GM18517 (cell line): ENCODE data around the gene CRIM1.
"Not testable (repeated sequence)": the region's sequence is repeated elsewhere in the genome, so short reads cannot be mapped to it uniquely, and the experiment has no call there.

Experiments used
- ATAC-seq: cut with Tn5 transposase; IDR thresholded peaks from one replicate; pipeline ENCODE4 v1.9.1; 2021; ENCODE audit warnings: mild to moderate bottlenecking, moderate library complexity; ENCODE audit not compliant: unreplicated experiment

The CRIM1 gene

GRCh38 chr2:36352701-36353100 lies 2.9 kb upstream of the CRIM1 start:
- ATAC-seq: no peak

DNA sequence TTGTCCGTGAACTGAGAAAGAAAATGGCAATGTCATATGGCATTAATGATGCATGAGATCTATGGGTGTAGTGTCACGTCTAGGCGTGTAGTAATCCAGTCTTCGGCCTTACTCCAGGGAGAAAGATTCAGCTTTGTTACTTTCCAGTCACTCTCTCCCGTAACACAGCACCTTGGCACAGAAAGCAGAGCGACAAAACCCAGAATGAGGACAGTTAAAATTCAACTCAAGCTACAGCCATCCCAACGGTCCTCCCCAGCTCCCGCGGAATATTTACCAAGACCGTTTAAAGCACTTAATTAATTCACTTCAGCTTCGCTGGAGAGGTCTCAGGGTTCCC lies 797 bp upstream of the CRIM1 start:
- no peak for ATAC-seq

DNA sequence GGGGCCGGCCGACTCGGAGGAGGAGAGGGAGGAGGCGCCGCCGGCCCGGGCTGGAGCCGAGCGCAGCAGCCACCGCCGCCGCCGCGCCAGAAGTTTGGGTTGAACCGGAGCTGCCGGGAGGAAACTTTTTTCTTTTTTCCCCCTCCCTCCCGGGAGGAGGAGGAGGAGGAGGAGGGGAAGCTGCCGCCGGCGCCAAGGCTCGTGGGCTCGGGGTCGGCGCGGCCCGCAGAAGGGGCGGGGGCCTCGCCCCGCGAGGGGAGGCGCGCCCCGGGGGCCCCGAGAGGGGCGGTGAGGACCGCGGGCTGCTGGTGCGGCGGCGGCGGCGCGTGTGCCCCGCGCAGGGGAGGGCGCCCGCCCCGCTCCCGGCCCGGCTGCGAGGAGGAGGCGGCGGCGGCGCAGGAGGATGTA lies 316 bp downstream of the CRIM1 start:
- ATAC-seq: peak; percentile 14

GRCh38 chr2:36356298-36356989 lies 866 bp downstream of the CRIM1 start:
- ATAC-seq: peak; percentile 18

DNA sequence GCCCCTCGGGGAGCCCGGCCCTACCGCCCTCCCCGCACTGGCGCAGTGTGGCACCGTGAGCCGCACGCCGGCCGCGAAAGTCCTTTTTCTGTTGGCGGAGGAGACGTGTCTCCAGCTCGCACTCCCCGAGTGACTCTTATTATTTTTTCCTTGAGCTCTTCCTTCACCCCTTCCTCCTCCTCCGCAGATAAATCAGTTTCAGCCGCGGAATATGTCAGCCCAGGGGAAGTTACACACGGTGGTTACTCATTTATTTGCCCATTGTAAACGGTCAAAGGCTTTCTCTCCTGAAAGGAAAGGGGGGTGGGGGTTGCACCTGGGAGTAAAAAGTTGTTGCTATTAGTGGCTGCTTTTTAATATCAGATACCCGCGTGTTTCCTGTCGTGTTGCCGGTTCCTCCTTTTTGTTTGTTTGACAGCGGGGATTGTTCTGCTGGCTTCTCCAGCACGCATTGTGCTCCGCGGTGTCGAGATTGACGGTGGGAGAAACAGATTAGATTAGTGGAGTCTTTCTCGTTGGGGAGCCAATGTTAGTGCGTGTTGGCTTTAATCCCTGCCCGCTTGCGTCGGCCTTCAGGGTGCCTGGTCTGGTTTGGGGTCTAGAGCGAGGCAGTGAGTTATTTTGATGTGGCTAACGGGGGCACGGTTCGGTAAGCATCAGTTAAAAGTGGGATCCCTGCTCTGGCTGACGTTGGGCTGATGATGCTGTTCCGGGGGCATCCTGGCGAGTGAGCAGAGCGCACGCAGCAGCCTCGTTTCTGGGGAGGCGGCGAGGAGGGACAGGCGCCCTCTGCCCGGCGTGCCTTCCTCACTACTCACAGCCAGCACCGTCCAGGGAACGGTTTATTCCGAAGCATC lies 1.6 kb downstream of the CRIM1 start:
- ATAC-seq: peak; percentile 36

DNA sequence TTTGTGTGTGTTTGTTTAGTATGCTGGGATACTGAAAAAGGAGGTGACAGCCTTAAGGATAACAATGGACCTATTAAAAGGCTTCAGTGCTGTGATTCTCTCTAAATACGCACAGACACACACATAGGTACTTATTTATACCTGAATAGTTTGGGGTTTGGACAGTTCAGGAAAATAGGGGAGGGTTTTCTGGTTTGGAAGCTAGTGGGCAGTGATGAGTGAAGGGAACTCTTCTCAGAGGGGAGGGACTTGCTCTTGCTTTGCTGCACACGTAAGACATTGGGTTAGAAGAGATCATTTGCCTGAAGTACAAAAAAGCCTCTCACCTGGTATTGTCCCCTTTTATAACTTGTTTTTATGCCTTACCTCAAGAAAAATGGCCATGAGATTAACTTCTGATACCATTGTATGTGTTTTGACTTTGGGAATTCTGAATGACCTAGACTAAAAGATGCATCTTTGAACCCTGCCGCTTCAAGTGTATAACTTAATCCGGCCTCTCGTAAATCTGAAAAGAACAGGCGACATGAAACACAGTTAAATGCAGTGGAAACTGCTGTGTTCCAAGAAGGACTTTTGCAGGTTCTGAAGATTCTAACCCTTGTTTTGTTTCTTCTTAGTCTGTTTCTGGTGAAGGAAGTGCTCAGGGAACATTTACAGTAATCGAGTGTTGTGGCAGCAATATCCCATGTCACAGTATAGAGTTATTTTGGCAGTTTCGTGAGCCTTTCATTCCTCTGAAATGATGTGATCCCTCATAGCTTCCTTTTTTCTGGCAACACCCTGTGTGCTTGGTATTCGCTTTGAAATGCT lies 2.5 kb downstream of the CRIM1 start:
- ATAC-seq: peak; percentile 39

GRCh38 chr2:36359067-36359466 lies 3.5 kb downstream of the CRIM1 start:
- ATAC-seq: no peak

- ATAC-seq: no peak
Measured at GRCh38 chr2:36360063-36360462, 4.5 kb downstream of the CRIM1 start.

GRCh38 chr2:36360834-36361233 lies 5.3 kb downstream of the CRIM1 start:
- no peak for ATAC-seq

- no peak for ATAC-seq
Measured at GRCh38 chr2:36361396-36361795, 5.8 kb downstream of the CRIM1 start.

DNA sequence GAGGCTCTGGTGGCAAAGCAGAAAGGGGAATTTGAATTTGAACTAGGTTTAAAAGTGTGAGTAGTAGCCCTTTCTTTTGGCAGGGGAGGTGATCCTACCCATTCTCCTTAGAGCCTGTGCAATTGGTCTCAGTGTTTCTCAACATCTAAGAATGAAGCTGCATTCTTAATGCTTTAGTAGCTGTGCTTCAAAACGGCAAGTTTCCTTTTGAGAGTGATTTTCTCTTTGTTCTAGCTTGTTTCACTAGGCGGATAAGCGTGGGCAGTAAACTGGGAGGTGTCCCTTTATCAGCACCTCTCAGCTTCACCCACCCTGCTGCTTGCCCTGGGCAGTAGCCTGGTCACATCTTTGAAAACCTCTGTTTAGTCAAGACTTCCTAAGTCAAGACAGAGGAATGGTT lies 6.7 kb downstream of the CRIM1 start:
- ATAC-seq: no peak

DNA sequence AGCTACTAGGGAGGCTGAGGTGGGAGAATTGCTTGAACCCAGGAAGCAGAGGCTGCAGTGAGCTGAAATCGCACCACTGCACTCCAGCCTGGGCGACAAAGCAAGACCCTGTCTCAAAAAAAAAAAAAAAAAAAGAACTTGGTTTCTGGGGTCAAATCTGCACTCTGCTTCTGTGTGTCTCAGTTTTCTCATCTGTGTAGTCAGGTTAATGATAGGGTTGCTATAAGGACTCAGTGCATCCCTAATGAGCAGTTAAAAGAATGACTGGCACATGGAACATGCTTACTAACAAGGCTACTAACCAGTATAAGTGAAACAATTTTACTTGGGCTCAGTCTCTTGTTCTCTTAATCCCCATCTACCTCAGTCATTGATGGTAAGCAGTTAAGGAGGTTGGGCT lies 7.5 kb downstream of the CRIM1 start:
- ATAC-seq: not testable (repeated sequence)

DNA sequence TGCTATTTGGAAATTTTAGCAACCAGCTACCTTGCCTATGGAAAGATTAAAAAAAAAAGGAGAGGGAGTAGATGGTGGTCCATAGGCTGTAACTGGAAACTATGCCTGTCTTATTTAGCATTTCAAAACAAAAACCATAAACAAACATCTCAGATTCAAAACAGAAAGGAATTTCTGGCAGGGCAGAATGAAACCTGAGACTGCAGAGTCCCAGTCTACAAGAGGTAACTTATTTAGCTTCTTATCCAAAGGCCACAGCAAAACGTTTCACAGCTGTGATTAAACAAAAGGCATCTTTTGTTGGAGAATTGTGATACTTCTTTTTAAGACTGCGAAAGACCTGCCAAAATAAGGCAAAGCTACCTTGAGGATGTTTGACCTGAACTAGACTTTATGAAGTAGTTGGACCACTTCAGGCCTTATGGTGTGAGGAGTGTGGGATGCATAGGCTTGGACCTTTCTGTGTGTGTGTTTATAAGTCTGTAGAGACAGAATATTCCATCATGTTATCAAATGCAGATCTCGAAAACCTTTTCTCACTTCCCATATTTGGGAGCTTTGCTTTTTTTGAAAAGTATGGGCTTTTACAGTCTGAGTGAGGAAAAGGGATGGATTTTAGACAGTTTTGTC lies 11.0 kb downstream of the CRIM1 start:
- ATAC-seq: no peak

DNA sequence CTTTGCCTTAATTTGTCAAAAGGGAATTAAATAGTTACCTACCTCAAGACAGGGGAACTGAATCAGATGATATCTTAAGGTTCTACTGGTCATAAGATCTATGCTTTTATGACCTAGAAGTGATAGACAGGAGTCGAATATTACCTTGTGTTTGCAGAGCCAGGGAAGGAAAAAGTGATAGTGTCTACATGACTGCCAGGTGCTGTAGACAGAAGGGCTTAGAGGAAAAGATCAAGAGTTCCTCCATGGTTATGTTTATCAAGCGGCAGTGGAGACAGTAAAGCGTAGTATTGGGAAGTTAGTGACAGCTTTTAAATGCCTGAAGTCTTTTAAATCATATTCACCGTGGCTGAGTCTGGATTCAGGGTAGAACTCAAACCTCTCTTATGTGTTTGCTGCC lies 11.9 kb downstream of the CRIM1 start:
- no peak for ATAC-seq

- ATAC-seq: no peak
Measured at GRCh38 chr2:36367895-36368353, 12.3 kb downstream of the CRIM1 start.

- no peak for ATAC-seq
Measured at GRCh38 chr2:36368438-36368837, 12.9 kb downstream of the CRIM1 start.

DNA sequence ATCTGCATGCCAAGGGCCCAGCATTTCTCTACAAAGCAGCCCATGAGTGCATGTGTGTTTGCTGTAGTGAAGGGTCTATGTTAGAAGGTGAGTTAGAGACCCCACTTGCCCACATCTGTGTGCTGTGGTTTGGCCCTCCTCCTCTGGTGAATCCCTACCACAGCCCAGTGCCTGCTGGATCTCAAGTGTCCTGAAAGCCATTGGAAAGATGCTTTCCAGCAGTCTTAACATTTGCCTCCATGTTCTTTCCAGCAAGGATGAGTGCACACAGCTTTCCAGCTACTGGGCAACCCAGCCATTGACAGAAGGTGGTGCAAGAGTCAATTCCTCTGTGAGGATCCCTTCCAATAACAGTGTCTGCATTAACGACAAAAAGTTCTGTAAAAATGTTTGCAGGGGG lies 13.6 kb downstream of the CRIM1 start:
- no peak for ATAC-seq

- no peak for ATAC-seq
Measured at GRCh38 chr2:36369716-36370115, 14.1 kb downstream of the CRIM1 start.

GRCh38 chr2:36370281-36370680 lies 14.7 kb downstream of the CRIM1 start:
- ATAC-seq: no peak

GRCh38 chr2:36371070-36371874 lies 15.7 kb downstream of the CRIM1 start:
- ATAC-seq: no peak
